ENCODE results near the gene CMPK2. TPM values are rescaled to one million over a fixed set of nuclear protein-coding genes. Genes with fewer than 3 reads are reported as not detected.

The CMPK2 gene
- total RNA-seq, 4 donors from 2014 or later = 3.1 to 7.8 (median 5.4) TPM

DNA sequence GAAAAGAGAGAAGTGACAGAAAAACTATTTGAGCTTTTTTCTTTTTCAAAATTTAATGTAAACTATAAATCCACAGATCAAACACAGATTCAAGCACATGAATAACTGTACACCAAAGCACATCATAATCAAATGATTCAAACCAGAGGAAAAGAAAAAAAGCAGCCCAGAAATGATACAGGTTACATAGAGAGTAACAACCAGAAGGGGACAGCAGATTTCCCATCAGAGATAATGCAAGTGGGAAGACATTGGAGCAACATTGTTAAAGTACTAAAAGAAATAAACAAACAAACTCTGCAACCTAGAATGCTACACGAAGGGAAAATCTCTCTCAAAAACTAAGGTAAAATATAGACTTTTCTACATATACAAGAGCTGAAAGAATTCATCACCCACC lies 34.5 kb downstream of the CMPK2 start:
- Histone ChIP-seq H3K27ac (no peak overlapping the region), H3K4me3 (no peak overlapping the region), H3K4me1 (peaks cover 0 to 7% (median 0%) of the 10 kb centered on the region in 3 donors), H3K36me3 (no peaks in the 10 kb centered on the region), H3K9me3 (peaks cover 0 to 28% (median 0%) of the 10 kb centered on the region in 3 donors), H3K27me3 (no peaks in the 10 kb centered on the region)
- TF ChIP-seq, protein P1, sequence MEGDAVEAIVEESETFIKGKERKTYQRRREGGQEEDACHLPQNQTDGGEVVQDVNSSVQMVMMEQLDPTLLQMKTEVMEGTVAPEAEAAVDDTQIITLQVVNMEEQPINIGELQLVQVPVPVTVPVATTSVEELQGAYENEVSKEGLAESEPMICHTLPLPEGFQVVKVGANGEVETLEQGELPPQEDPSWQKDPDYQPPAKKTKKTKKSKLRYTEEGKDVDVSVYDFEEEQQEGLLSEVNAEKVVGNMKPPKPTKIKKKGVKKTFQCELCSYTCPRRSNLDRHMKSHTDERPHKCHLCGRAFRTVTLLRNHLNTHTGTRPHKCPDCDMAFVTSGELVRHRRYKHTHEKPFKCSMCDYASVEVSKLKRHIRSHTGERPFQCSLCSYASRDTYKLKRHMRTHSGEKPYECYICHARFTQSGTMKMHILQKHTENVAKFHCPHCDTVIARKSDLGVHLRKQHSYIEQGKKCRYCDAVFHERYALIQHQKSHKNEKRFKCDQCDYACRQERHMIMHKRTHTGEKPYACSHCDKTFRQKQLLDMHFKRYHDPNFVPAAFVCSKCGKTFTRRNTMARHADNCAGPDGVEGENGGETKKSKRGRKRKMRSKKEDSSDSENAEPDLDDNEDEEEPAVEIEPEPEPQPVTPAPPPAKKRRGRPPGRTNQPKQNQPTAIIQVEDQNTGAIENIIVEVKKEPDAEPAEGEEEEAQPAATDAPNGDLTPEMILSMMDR (IDR thresholded peaks at IDR 0.05) = no peak
- TF ChIP-seq EP300 (IDR thresholded peaks at IDR 0.05) = no peak
- no peak for TF ChIP-seq POLR2A (IDR thresholded peaks at IDR 0.05)
- TF ChIP-seq POLR2AphosphoS5 (IDR thresholded peaks at IDR 0.05) = no peak
- WGBS, 2 donors (ENCODE audit: low coverage in 1 of 2) = 50 to 58% methylated on average over 1 of the region's 1 CpG
- ATAC-seq = no peak

DNA sequence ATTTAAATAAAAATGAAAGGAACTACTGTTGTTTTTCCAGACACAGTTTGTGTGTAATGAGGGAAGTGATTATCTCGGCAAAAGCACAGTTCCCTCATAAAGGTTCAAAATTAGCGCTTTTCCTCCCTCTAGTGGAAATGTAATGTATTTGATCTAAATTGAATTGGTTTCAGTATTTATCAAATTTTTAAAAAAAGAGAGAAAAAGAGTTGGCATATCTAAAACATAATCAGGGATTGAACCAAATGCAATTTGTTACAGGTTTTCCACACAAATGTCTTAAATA lies 37.5 kb downstream of the CMPK2 start:
- Histone ChIP-seq H3K4me3 (no peak overlapping the region), H3K27ac (no peak overlapping the region), H3K4me1 (peaks cover 0 to 7% (median 0%) of the 10 kb centered on the region in 3 donors), H3K9me3 (peaks cover 0 to 15% (median 0%) of the 10 kb centered on the region in 3 donors), H3K27me3 (no peaks in the 10 kb centered on the region), H3K36me3 (no peaks in the 10 kb centered on the region)
- TF ChIP-seq, protein P1 (IDR thresholded peaks at IDR 0.05) = peak; percentile 19 to 46 (median 36)
- TF ChIP-seq EP300 (IDR thresholded peaks at IDR 0.05) = no peak
- WGBS, 2 donors (ENCODE audit: low coverage in 1 of 2) = 2 to 8% methylated on average over 2 of the region's 2 CpGs
- ATAC-seq = no peak

GRCh38 chr2:6827566-6828298 lies 38.0 kb downstream of the CMPK2 start:
- 58 to 62% methylated on average over 5 of the region's 5 CpGs for WGBS, 2 donors (ENCODE audit: low coverage in 1 of 2)
- Histone ChIP-seq H3K4me3 (no peak overlapping the region), H3K9me3 (peaks cover 0 to 14% (median 0%) of the 10 kb centered on the region in 3 donors), H3K27ac (no peak overlapping the region), H3K36me3 (no peaks in the 10 kb centered on the region), H3K27me3 (no peaks in the 10 kb centered on the region), H3K4me1 (peaks cover 0 to 7% (median 0%) of the 10 kb centered on the region in 3 donors)
- TF ChIP-seq POLR2AphosphoS5 (IDR thresholded peaks at IDR 0.05) (no peak), EP300 (IDR thresholded peaks at IDR 0.05) (no peak), POLR2A (IDR thresholded peaks at IDR 0.05) (no peak)
- TF ChIP-seq, protein P1 (IDR thresholded peaks at IDR 0.05) = no peak
- no peak for ATAC-seq

GRCh38 chr2:6826081-6826913 lies 39.4 kb downstream of the CMPK2 start:
- Histone ChIP-seq H3K36me3 (no peaks in the 10 kb centered on the region), H3K27me3 (no peaks in the 10 kb centered on the region), H3K4me1 (peaks cover 0 to 7% (median 0%) of the 10 kb centered on the region in 3 donors), H3K4me3 (no peak overlapping the region), H3K27ac (no peak overlapping the region), H3K9me3 (peaks cover 0 to 8% (median 0%) of the 10 kb centered on the region in 3 donors)
- no peak for TF ChIP-seq POLR2A (IDR thresholded peaks at IDR 0.05)
- TF ChIP-seq, protein P1 (IDR thresholded peaks at IDR 0.05) = peak in 2 of 4 experiments; percentile 18 to 50
- WGBS, 2 donors (ENCODE audit: low coverage in 1 of 2) = 40 to 49% methylated on average over 3 to 4 of the region's 4 CpGs
- peak; percentile 41 for ATAC-seq

Measured in gastroesophageal sphincter (tissue), 4 donors.